Stimulated activated CD8-positive, alpha-beta memory T cell treated with anti-CD3 and anti-CD28 coated beads, Interleukin-7, amount 100 ng/mL, for 24 hours (primary cell): ENCODE measurements around the gene IGLON5.

ENCODE experiments used
- DNase-seq: peaks from one replicate; pipeline ENCODE4 v3.0.0-alpha.2; 2020; ENCODE audit warnings: low read depth

Gene IGLON5

DNA sequence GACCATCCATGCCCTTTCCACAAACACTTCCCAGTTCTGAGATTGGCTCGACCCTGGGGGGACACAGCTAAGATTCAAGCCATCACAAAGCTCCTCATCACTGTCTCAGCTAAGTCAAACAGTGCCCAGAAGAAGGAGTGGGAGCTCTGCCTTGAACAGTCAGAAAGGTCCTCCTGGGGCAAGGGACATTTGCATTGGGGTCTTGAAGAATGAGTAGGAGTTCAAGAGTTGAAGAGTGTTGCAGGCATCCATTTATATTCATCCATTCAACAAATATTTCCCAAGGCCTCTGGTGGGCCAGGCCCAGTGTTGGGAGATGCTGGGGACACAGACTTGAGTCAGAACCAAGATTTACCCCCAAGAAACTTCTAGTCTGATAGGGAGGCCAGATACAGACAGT lies 6.5 kb downstream of the IGLON5 start:
- no peak for DNase-seq

GRCh38 chr19:51318687-51319648 lies 7.5 kb downstream of the IGLON5 start:
- DNase-seq = no peak

- DNase-seq = no peak
Measured at GRCh38 chr19:51319649-51320279, 8.3 kb downstream of the IGLON5 start.

- no peak for DNase-seq
Measured at GRCh38 chr19:51320280-51320657, 8.8 kb downstream of the IGLON5 start.

DNA sequence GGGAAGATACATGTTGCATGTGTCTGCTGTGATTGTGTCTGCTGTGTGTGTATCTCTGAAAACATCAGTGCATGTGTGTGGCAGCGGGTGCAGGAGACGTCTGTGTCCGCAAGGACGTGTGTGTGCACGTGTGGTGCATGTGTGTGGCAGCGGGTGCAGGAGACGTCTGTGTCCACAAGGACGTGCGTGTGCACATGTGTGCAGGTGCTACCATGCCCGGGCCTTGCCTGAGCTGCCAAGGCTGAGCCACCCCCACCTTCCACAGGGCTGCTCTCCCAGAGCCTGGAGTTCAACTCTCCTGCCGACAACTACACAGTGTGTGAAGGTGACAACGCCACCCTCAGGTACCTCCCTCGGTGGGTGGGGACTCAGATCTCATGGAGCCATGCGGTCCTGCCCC lies 10.4 kb downstream of the IGLON5 start:
- DNase-seq = no peak

- DNase-seq = no peak
Measured at GRCh38 chr19:51323481-51324166, 12.2 kb downstream of the IGLON5 start.

DNA sequence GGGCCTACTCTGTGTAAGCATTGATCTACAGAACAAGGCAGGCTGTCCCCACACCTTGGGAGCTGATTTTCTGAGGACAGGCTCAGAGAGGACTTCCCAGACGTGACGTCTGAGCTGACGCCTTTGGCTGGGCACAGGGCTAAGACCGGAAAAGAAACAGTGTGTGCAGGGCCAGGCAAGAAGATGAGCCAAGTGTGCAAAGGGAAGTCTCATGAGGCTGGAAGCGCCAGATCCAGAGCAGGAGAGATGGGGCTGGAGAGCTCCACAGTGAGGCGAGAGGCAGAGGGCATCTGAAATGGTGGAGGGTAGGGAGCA lies 12.7 kb downstream of the IGLON5 start:
- DNase-seq = no peak

DNA sequence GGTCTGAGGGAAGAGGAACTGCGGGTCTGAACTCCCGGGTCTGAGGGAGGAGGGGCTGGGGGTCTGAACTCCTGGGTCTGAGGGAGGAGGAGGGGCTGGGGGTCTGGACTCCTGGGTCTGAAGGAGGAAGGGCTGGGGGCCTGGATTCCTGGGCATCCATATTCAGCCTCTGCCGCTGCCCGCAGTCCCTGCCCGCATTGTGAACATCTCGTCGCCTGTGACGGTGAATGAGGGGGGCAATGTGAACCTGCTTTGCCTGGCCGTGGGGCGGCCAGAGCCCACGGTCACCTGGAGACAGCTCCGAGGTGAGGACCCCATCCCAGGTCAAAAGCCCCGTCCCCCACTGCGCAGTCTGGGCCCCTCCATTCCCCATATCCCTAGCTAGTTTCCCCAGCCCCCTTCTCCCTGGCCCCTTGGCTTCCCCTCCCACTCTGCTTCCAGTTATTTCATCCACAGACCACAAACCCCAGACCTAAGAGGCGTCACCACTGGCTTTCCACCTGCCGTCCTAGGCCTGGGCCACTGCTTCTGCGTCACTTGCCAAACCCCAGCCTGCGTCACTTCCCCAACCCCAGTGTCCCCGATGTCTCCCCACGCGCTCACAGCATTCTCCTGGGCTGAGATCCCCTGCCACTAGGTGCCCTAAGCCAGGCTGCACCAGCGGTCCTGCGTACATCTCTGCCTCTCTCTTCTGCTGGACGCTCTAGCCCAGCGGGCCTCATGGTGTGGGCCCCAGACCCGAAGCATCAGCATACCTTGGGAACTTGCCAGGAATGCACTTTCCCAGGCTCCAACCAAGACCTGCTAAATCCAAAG lies 13.9 kb downstream of the IGLON5 start:
- DNase-seq = no peak

DNA sequence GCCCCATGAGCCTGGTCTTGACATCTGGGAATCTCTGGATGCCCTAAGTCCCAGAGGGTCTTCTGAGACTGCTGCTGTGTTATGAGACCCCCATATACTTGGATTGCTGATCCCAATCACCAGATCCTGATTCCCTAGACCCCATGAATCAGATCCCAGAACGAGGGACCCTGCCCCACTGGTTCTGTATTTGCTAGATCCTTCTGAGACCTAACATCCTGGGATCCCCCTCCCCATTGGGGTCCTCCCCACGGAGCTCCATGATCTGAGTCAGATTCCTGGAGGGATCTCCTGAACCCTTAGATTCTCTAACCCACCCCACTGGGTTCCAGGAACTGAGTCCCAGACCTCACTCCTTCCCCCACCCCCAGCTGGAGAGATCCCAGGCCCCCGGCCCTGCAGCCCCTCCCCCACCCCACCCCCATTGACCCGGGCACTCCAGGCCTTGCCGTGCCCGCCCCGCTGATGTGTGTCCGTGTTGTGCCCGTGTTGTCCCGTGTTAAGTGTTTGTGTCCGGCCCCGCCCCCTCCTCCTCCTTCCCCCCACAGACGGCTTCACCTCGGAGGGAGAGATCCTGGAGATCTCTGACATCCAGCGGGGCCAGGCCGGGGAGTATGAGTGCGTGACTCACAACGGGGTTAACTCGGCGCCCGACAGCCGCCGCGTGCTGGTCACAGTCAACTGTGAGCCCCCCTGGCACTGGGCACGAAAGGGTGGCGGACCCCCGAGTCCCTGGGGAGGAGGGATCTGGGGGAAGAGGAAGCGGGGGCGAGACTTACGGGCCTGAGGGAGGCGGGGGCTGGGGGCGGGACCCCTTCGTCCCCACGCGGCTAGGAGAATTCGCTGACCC lies 15.0 kb downstream of the IGLON5 start:
- no peak for DNase-seq

DNA sequence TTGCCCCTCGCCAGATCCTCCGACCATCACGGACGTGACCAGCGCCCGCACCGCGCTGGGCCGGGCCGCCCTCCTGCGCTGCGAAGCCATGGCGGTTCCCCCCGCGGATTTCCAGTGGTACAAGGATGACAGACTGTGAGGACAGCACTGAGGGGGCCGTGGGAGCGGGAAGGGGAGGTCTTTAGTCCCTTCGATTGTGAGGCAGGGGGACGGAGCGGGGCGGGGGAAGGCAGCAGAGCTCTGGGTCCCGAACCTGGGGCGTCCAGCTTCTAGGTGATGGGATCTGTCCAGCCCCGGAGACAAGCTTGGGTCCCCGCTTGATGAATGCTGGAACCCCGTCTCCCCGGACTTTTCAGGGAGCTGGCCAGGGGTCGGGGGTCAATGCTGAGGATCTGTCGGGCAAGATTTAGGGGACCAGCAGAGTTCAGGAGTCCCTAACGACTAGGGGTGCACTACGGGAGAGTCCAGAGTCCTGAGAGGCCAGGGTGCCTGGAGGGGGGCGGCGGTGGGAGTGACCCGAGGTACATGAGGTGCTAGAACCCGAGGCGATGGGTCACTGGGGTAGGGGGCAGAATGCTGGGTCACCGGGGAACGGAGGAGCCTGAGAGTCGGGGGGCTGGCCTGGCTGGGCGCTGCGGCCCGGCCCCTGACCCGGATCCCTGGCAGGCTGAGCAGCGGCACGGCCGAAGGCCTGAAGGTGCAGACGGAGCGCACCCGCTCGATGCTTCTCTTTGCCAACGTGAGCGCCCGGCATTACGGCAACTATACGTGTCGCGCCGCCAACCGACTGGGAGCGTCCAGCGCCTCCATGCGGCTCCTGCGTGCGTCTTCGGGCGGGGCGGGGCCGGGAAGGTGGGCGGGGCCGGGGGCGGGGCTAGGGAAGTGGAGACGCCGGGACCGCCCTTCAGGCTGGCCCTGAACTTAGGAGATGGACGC lies 15.9 kb downstream of the IGLON5 start:
- peak; percentile 38 for DNase-seq

DNA sequence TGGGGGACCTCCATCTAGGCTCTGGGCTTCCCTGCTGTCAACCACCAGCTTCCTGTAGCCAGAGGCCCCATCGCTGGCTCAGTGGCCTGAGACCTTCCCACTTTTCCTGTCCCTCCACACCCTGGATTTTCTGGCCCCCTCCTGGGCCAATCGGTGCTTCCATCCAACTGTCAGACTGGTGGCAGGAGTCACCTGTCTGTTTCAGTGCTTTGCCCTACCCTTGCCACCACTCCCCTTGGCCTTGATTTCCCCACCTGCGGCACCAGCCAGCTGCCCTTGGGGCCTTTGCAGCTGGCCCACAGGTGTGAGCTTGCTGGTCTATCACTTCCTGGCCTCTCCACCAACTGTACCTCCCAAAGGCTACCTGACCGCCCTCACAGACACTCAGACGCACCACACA lies 18.0 kb downstream of the IGLON5 start:
- no peak for DNase-seq

DNA sequence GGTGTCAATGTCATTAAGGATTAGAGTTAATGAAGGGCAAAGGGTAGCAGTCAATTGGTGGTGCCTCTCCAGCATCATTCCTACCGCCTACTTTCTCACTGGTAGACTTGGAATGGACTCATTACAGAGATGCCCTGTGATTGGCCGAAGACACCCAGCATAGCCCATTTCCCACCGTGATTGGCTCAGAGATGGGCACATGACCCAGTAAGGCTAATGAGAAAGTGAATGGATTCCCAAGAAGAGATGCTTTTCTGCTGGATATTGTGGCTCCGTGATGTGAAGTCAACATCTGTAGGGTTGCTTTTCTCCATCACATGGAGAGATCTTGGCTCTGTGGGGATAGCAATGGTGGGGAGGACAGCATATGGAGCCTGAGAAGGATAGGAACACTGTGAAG lies 18.9 kb downstream of the IGLON5 start:
- no peak for DNase-seq

- DNase-seq = no peak
Measured at GRCh38 chr19:51331193-51331592, 19.7 kb downstream of the IGLON5 start.

- no peak for DNase-seq
Measured at GRCh38 chr19:51331716-51332115, 20.3 kb downstream of the IGLON5 start.

DNA sequence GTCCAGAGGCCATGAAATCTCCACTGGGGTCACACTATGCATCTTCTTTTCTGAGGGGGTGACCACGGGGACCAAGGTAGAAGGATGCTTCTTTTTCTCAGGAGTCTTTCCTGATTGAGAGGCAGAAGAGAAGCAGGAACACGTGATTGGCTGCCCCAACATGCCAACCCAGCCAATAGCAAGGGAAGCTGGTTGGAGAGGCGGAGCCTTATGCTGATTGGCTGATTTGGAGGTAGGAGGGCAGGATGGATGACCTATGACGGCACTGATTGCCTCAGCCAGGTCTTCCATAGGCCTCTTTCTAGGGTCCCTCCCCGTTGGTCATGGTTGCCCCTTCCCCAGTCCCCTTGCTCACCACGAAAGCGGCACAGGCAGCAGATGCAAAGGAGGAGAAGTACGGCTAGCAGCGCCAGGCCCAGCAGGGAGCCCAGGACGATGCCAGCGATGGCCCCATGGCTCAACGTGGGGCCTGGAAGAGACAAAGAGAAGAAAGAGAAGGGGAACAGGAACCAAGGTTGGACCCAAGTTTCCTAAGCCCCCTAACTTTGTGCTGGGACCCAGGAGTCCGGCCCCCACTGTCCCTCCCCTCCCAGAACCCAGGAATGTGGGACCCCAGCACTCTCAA lies 22.5 kb downstream of the IGLON5 start:
- no peak for DNase-seq

- DNase-seq = no peak
Measured at GRCh38 chr19:51337141-51337860, 25.9 kb downstream of the IGLON5 start.

DNA sequence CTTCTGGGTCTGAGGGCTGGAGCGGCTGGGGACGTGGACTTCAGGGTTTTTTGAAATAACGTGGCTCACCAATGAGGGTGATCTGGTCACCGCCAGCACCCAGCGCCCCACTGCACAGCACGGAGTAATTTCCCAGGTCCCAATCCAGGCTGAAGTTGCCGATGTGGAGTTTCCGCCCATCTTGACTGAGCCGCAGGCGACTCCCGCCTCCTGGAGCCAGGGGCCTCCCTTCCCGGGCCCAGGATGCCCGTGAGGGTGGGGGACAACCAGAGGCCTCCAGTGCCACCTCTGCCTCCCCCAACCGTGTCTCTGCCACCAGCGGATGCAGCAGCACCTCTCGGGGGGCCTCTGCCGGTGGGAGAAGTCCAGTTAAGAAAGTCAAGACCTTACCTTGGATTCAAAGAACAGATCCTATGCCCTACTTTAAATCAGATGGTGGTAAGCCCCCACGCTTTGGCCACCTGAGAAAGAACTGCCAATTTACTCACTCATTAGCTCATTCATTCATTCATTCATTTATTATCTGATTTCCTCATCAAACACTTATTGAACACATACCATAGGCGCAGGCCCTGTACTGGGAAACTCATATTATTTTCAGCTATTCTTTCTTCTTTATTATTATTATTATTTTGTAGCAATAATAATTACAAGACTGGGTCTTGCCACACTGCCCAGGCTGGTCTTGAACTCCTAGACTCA lies 26.6 kb downstream of the IGLON5 start:
- no peak for DNase-seq

GRCh38 chr19:51338563-51339312 lies 27.3 kb downstream of the IGLON5 start:
- peak; percentile 75 for DNase-seq
